ENCODE measurements around the gene ADAMTS3.

Gene ADAMTS3

DNA sequence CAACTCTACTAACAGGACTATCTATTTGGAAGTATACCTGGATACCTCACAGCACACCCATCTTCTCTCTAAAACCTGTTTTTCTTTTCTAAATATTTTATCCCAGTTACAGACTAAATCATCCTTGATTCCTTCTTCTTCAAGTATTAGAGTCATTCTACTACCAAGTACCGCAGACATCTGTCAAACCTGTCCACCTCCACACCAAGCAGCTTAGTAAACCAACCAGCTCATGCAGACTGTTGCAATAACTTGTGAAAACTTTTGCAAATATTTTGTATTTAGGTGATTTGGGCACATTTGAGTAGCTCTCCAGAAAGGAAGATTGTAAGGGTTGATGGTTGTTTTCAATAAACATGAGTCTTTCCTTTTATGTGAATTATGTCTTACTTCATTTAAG lies 238.6 kb downstream of the ADAMTS3 start:
- DNase-seq, result no peak

DNA sequence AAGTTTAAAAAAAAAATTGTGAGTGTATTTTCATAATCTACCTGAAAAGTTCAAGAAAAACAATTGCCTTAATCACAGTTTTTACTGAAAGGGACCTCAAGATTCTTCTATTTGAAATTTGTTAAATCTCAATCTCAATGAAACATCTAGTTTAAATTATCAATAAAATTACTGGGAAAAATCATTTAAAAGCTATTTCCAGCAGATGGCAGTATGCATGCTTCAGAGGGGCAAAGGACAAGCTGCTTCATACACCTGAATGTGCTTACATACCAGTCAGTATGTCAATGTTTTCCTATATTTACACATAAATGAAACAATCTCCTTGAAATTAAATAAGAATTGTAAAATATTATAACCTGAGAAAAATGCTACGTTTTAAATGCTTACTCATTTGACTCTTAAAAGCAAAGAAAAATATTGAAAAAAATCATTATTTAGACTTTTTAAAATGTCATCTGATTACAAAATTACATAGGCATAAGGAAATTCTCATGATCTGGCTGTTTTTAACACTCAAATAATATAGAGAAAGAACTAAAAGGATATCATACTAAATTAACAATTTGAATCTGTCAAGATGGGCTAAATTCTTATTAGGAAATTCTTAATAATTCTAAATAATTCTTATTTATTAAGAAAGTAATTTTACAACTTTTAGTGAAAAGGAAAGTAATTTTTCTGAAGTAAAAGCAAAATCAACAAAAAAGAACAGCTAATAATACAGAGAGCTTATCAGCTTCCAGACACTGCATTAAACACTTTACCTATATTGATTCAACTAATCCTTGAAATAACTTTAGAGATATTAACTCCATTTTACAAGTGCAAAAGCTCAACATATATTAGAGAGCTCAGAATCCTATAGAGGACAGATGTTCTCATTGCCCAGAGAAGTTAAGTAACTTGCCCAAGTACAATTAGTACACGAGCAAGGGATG lies 242.1 kb downstream of the ADAMTS3 start:
- DNase-seq, result no peak

GRCh38 chr4:72325215-72325614 lies 243.8 kb downstream of the ADAMTS3 start:
- no peak for DNase-seq

- DNase-seq, result no peak
Measured at GRCh38 chr4:72323227-72323626, 245.8 kb downstream of the ADAMTS3 start.

DNA sequence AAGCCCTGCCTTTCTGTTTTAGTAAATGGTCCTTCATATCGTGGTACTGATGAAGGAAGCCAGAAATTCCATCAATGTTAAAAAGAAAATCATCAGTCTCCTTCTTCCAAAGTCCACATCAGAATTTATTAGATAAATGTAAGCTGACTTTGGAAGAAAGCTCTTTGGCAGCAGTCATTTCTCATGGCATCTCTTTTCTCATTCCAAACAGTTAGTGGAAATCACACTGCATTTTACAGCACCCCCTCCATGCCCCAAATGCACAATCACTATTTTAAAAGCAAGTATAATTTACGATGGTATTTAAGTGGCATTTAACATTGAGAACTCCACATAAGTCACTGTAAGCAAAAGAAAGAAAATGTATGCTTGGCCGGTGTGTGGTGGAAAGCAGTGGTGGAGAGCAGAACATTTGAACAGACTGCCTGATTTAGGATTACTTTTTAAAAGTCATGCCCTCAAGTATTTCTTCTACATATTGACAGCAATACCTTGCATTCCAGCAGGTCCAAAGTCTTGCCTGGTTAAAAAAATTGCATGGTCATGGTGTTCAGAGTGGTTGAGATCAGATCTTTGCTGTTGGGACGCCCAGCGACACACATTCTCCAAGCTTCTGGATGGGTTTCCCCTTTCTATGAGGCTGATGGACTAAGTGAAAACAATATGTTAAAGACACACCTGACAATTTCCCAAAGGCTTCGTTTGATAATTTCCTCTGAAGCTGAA lies 248.6 kb downstream of the ADAMTS3 start:
- no peak for DNase-seq

GRCh38 chr4:72319601-72320021 lies 249.4 kb downstream of the ADAMTS3 start:
- DNase-seq, result no peak

DNA sequence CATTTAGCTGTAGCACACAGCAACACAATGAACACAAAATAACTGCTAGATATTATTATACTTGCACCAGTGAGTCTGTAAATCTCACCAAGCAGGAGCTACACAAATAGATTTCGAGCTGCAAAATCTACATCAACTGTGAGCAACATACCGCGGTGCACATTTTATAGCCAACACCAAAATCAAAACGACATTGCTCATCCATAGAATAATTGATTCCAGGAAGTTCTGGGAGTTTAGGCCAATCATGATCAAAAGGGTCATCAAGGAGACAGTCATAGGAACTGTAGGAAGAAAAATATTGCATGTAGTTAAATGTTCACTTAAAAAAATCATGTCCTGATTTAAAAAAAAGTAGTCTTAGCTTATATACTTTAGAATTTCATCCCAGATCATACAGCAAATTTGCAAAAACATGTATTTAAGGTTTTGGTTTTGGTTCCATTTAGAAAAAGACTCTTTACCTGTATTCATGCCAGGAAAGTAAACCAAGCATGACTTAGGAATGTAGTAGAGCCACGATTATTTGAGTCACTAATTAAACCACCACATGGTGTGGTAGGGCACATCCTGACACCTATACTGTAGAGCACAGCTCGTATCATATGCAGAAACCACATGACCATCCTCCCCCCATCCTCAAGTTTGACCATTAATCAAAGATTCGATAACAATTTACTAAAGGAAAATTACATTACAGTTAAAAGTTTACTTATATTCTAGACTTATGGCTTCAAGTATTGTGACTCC lies 250.4 kb downstream of the ADAMTS3 start:
- DNase-seq, result no peak

DNA sequence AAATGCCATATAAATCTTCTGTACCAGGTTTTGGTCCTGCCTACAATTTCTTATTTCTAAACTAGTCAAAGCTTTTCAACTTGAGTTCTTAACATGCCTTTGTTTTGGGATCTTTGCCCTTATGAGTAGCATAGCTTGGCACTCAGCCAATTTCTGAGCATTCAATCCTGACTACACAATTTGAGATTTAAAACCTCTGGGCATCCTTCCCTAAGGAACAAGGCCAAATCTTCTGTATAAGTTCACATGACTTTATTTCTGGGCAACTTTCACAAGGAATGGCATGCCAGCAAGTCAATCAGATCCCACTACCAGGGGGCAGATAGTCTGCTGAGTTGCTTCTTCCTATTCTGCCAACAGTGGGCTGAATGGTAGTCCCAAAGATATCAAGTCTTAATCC lies 254.2 kb downstream of the ADAMTS3 start:
- no peak for DNase-seq

DNA sequence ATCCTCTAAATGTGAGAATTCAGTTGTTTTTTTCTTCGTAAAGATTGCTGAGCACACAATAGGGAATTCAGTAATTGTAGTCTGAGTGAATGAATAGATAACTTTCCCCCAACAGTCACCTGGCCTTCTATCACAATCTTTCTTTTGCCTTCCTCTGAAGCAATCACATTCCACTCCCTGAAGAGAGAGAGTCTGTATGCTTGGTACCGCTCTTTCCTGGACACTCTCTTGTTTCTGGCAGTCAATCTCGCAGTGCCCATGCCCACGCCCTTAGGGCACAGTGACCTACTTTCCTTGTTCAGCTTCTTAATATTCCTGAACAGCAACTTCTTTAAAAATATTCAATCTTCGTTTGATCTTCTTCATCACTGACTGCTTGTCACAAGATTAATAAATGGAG lies 255.9 kb downstream of the ADAMTS3 start:
- DNase-seq, result no peak

- DNase-seq, result no peak
Measured at GRCh38 chr4:72312032-72312650, 256.9 kb downstream of the ADAMTS3 start.

GRCh38 chr4:72311291-72311690 lies 257.7 kb downstream of the ADAMTS3 start:
- DNase-seq, result no peak

- DNase-seq, result no peak
Measured at GRCh38 chr4:72305620-72306019, 263.4 kb downstream of the ADAMTS3 start.

DNA sequence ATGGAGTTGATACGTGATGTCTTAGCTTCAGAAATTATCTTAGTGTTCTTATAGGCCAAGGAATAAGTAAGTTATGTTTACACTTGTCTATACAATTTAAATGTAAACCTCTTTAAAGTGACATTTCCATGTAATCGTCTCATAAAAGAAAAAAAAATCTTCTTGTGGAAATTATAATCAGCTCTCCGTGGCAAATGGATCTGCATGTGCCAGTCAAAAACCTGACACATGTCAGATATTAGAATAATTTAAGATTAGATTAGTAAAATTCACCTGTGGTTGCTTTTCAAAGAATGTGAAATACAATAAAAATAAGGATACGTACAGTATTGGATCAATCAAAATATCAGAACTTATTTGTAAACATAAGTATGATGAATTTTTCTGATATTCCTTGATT lies 263.9 kb downstream of the ADAMTS3 start:
- DNase-seq, result no peak

- peak; percentile 22 for DNase-seq
Measured at GRCh38 chr4:72302981-72303704, 265.9 kb downstream of the ADAMTS3 start.

DNA sequence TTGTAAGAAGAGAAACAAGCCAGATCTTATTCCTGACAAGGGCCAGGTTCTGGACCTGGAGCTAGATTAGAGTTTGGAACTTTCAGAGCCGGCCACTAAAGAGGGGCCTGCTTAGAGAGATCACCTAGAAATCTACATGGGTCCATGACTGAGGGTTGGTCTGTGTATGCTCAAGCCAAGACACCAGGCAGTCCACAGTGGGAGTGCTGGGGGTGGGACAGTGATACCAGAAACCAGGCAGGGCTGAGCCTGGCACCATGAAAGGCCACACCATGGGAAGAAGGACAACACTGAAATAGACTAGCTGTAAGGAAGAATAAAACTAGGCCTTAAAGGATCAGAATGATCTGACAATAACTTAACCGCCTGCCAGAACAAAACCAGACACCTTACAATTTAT lies 267.3 kb downstream of the ADAMTS3 start:
- DNase-seq, result no peak

- DNase-seq, result no peak
Measured at GRCh38 chr4:72300126-72300525, 268.9 kb downstream of the ADAMTS3 start.

DNA sequence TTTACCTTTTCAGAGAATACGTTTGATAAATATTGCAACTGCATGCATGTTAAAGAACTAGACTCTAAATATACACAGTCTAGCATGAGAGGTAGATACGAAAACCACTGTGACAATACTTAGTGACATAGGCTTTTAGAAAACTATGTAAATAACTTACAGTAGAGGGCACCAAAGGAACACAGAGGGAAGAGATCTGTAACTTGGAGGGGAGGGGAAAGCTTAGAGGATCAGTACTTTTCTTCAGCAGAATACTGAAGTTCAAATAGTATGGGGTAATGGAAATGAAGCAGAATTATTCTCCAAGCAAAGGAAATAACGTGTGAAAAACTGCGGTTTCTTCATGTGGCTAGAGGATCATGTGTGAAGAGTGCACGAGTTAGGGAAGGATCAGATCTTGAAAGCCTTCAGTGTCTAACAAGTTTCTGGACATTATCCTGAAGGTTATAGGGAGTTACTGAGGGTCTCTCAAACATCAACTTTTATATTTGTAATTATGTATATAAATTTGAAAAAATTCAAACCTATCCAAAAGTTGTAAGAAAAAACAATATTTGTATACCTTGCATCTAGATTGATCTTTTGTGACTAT lies 273.0 kb downstream of the ADAMTS3 start:
- DNase-seq, result no peak

- no peak for DNase-seq
Measured at GRCh38 chr4:72290737-72291136, 278.3 kb downstream of the ADAMTS3 start.

GRCh38 chr4:72286910-72287309 lies 282.1 kb downstream of the ADAMTS3 start:
- no peak for DNase-seq

DNA sequence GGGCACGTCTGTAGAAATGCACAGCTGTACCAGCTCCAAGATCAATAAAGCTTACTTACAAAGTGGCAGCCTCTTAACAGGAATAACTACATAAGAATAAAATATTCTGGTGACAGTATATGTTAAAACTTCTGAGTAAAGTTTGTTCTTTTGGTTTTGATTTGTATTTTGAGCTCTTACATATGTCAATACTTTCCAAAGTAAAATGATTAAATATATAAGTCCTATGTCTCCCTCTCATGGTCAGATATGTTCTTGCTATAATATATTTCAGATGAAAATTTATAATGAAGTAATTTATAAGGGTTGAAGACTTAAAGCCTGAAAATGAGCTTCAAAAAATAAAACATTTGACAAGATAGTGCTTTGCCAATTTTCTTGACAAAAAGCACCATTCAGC lies 282.8 kb downstream of the ADAMTS3 start:
- no peak for DNase-seq

DNA sequence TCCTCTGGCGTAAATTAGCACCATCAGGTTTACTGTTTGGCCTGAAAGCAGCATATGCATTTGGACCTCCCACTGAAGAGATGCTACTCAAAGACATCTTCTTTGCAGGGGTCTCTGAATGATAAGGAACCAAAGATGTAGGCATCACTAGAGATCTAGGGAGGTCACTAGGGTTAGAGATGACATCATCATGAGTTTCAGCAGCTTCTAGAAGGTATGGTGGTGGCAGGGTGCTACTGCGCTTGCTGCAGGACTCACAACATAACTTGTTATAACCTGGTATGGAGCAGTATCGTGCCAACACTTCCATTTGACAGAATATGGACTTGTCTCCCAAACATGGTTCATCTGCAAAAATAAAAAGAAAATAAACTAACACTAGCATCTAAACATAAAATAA lies 285.7 kb downstream of the ADAMTS3 start:
- no peak for DNase-seq

- no peak for DNase-seq
Measured at GRCh38 chr4:72280252-72280651, 288.8 kb downstream of the ADAMTS3 start.
